Mesodermal cell (in vitro differentiated cells): Measurements from ENCODE around the gene UNCX.

Source experiments
- H3K27ac ChIP-seq: 2 replicates; pipeline ENCODE4 v1.7.0; 2013; ENCODE audit warnings: mild to moderate bottlenecking, low read depth, low read length, moderate library complexity; ENCODE audit not compliant: severe bottlenecking
- H3K36me3 ChIP-seq: 2 replicates; pipeline ENCODE4 v1.7.1; 2013; ENCODE audit warnings: mild to moderate bottlenecking, low read length, moderate library complexity; ENCODE audit not compliant: control insufficient read depth, insufficient read depth
- H3K4me1 ChIP-seq: one replicate; pipeline ENCODE4 v1.7.1; 2013; ENCODE audit warnings: mild to moderate bottlenecking, low read length; ENCODE audit not compliant: insufficient read depth, control insufficient read depth, poor library complexity, severe bottlenecking
- H3K4me3 ChIP-seq: 2 replicates; pipeline ENCODE4 v1.7.0; 2013; ENCODE audit warnings: low read length, control low read depth, mild to moderate bottlenecking; ENCODE audit not compliant: insufficient read depth, poor library complexity, severe bottlenecking; ENCODE audit errors: extremely low read depth
- H3K9me3 ChIP-seq: 2 replicates; pipeline ENCODE4 v1.7.1; 2013; ENCODE audit warnings: mild to moderate bottlenecking, low read length, moderate library complexity; ENCODE audit not compliant: control insufficient read depth
- WGBS, 2 experiments: methylation state at CpG; one replicate each; pipeline ENCODE4 v1.1.5; 2013; ENCODE audit warnings: missing lambda C conversion rate in 2 of 2; ENCODE audit not compliant: insufficient coverage in 2 of 2; 5-methylcytosine and 5-hydroxymethylcytosine counted together

UNCX gene

DNA sequence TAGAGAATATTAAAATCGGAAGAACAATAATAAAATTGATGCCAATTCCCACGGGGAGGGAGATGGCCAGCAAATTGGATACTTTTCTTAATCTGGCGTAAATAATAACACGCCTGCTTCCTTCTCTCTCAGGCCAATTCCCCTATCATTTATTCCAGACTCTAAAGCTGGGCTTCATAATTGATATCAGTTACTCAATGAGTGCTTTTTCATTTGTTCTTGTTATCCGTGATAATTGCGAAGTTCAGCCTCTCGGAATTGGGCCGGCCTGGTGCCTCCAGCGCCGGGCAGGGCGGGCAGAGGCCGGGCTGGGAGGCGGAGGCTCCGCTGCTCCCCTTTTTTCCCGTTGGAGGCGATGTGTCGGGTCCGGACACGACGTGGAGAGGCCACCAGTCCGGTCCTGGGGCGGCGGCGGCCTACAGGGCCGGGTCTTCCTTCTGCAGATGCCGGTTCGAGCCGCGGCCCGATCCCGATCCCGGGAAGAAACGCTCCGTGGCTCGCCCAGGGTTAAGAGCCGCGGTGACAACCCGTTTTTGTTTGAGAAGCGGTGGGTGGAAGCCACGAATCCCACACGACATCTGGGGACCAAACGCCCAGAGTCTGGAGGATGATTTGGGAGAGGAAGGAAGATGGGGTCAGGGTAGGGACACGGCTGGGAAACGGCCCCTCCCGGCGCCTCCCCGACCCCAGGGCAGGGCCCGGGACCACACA lies 13.6 kb downstream of the UNCX start:
- Histone ChIP-seq H3K36me3 (no peaks in the 10 kb centered on the region), H3K9me3 (no peaks in the 10 kb centered on the region), H3K4me3 (no peak overlapping the region), H3K27ac (no peak overlapping the region), H3K4me1 (peaks cover 5% of the 10 kb centered on the region)
- WGBS, 2 experiments: 4 to 9% methylated on average over 31 to 39 of the region's 48 CpGs

DNA sequence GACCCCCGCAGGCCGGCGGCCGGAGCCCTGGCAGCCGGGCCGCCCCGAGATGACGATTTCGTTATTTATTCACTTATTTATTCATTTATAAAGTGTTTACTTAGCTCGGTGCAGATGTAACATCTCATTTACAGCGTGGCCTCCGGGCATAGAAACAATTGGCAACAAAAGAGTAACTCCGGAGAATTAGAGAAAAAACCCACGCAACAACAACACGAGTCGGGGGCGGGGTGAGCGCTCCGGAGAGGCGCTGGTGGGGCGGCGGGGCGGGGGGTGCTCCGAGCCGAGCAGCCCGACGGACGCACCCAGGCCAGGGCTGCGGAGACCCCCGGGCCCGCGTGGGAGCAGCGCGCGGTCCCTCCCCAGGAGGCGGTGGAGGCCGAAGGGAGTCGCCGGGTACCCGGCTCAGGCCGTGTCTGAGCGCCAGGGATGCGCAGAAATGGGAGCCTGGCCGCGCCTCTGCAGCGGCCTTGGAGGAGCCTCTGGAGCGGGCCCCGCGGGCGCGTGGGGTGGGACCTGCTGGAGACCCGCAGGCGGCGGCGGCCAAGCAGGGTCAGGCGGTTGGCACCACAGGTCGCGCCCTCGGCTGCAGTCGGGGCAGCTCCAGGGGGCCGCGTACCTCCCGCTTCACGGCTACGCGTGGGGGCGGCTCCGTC lies 14.3 kb downstream of the UNCX start:
- WGBS, 2 experiments: 3 to 7% methylated on average over 45 to 52 of the region's 68 CpGs
- Histone ChIP-seq H3K4me1 (peaks cover 5% of the 10 kb centered on the region), H3K9me3 (no peaks in the 10 kb centered on the region), H3K4me3 (no peak overlapping the region), H3K27ac (no peak overlapping the region), H3K36me3 (no peaks in the 10 kb centered on the region)

DNA sequence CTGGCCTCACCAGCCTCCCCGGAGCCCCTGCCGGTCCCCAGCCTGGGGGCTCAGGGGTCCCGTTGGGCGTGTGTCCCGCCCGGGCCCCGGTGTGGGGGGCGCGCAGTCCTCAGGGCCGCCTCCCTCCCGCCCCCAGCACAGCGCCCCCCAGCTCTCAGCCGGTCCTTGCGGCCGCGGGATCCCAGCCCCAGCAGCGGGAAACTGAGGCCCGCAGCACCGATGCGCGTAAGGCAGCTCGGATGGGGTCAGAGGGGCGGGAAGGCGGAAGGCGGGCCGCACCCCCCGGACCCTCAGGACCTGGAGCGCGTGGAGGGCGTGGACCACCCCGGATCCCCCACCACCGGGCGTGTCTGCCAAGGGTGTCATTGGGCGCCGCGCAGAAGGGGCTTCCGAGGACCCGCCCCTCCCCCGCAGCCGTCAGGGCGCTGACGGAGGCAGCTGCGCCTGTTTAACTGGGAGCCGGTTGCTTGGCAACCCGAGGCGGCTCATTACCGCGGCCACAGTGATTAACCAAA lies 14.9 kb downstream of the UNCX start:
- no peak overlapping the region for H3K4me3 ChIP-seq

DNA sequence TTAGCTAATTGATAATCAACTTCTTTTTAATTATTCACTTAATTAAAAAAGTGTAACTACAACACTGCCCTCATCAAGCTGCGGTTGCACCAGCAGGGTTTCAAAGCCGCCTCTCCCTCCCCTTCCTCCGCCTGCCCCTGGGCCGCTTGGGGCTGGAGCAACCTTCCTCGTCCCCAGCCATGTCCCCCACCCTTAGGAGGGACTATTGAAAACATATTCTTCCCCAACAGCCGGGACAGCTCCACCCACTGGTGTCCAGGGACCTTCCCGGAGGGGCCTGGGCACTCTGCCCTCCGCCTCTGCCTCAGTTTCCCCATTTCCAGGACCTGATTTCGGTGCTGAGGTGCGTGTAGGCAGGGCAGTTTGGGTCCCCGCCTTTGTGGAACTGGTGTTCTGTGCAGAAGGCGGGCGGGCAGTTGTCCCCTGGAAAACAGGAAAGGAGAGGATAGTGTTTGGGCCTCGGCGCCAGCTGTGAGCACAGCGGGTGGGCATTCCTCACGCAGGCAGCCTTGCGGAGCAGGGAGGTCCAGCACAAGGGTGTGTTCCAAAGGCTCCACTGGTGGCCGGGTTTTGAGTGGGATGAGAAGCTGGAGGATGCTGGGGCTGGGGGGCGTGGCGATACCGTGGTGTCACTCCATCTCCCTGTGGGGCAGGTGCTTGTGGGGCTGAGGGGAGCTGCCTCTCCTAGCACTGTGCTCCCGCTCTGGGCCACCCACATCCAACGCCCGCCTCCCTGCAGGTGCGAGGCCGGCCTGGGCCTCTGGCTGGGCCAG lies 15.7 kb downstream of the UNCX start:
- Histone ChIP-seq H3K27ac (no peak overlapping the region), H3K4me3 (no peak overlapping the region), H3K9me3 (no peaks in the 10 kb centered on the region), H3K4me1 (peaks cover 5% of the 10 kb centered on the region), H3K36me3 (no peaks in the 10 kb centered on the region)
- WGBS, 2 experiments: 7 to 8% methylated on average over 21 of the region's 27 CpGs

More for the DNA sequence above, 14.9 kb downstream of the UNCX start:
- WGBS, 2 experiments: 5 to 12% methylated on average over 22 to 34 of the region's 48 CpGs
- no peak overlapping the region for H3K27ac ChIP-seq
- no peaks in the 10 kb centered on the region for H3K9me3 ChIP-seq
- peaks cover 5% of the 10 kb centered on the region for H3K4me1 ChIP-seq
- H3K36me3 ChIP-seq: no peaks in the 10 kb centered on the region

DNA sequence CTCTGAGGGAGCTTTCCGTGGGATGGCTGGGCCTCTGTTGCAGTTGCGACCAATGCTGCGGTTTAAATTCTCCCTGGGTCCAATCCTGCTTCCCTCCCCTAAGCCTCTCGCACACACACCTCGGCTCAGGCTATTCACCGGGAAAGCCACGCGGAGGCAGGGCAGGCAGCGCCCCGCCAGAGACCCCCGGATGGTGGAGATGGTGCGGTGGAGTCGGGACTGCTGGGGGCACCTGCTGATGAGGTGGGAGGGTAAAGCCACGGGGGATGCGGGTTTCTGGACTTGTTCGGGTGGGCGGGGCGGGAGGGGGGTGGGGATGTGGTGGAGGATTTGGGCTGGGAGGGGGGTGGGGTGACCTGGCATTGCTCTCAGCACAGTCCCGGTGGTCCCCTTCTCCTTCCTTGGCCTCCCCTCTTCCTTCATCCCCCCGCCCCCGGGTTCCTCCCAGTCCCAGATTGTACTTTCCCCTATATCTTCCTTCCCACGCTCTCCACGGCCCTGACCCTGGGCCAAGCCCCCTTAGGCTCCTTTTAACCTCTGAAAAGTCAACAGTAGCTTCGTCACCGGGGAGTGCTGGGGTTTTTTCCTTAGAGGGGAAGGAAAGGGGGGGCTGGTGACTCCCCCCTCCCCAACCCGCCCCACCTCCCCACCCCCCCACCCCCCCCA lies 16.4 kb downstream of the UNCX start:
- Histone ChIP-seq H3K27ac (no peak overlapping the region), H3K36me3 (no peaks in the 10 kb centered on the region), H3K4me3 (no peak overlapping the region), H3K4me1 (peaks cover 5% of the 10 kb centered on the region), H3K9me3 (no peaks in the 10 kb centered on the region)
- WGBS, 2 experiments: 10% methylated on average over 11 of the region's 26 CpGs; no CpG with 5 or more reads in 1 of the 2 experiments

DNA sequence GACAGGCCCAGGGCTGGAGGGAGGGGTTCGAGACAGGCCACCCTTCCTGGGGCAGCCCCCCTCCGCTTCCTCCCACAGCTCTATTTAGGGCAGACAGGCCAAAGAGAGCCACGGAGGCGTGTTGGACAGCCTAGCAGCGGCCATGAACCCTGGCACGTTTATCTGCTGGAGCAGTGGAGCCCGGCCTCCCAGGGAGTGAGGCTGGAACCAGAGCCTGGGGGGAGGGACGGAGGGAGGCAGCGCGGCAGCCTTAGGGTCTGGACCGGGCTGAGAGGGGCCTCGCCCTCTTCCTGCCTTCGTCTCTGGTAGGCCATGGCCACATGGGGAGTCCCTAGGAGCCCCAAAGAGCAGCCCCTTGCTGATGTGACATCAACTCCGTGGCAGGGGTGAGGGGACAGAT lies 17.1 kb downstream of the UNCX start:
- Histone ChIP-seq H3K36me3 (no peaks in the 10 kb centered on the region), H3K9me3 (no peaks in the 10 kb centered on the region), H3K4me3 (no peak overlapping the region), H3K4me1 (peaks cover 5% of the 10 kb centered on the region), H3K27ac (no peak overlapping the region)
- 18 to 22% methylated on average over 8 to 14 of the region's 14 CpGs for WGBS, 2 experiments

DNA sequence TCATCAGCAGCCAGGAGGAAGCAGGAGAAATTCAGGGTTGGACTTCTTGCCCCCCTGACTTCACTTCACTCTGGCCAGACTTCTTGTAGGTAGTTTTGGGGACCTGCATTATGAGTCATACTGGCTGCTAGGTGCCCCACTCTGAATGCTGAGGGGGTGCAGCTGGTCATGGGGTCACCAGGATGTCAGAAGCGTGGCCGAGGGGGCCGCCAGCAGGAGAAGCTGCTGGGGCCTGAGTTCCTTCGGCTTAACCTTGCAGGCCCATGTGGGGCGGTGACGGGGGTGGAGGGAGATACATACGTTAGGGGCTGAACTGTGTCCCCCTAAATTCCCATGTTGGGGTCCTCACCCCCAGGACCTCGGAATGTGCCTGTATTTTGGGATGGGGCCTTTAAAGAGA lies 18.2 kb downstream of the UNCX start:
- H3K4me1 ChIP-seq: peaks cover 5% of the 10 kb centered on the region
- WGBS, 2 experiments: 96% methylated on average over 4 to 7 of the region's 8 CpGs
- no peak overlapping the region for H3K27ac ChIP-seq
- no peaks in the 10 kb centered on the region for H3K9me3 ChIP-seq
- no peak overlapping the region for H3K4me3 ChIP-seq
- H3K36me3 ChIP-seq: no peaks in the 10 kb centered on the region

DNA sequence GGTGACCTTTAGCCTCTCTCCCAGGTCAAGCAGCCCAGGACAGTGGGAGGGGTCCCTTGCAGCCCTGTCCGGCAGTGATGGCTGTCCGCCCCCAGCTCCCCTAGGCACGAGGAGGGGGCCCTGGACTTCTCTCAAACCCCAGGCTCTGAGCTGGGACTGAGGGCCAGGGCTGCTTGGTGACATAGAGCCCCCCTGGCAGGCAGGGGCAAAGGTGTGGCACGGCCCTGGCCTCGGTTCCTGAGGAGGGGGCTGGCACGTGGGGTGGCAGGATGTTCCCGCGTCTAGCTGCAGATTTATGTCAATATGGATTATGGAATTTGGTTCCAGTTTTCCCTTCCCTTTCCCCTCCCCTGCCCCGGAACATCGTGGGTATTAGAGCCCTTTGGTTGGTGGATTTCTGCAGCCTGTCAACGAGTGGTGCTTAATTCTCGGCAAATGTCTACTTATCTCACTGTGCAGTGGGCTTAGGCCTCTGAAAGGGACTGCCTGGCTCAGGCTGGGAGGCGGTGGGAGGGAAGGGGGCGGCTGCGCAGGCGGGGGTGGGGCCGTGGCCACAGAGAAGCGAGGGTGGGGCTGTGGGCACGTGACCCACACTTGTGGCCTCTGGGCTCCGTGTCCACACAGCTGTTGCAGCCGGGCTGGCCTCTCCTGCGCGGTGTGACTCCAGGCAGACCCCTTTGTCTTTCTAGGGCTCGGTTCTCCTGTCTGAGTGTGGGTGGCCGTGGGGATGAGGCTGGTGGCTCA lies 19.3 kb downstream of the UNCX start:
- Histone ChIP-seq H3K9me3 (no peaks in the 10 kb centered on the region), H3K36me3 (no peaks in the 10 kb centered on the region), H3K4me3 (no peak overlapping the region), H3K4me1 (peaks cover 5% of the 10 kb centered on the region), H3K27ac (no peak overlapping the region)
- WGBS, 2 experiments: 68 to 70% methylated on average over 10 to 12 of the region's 25 CpGs

DNA sequence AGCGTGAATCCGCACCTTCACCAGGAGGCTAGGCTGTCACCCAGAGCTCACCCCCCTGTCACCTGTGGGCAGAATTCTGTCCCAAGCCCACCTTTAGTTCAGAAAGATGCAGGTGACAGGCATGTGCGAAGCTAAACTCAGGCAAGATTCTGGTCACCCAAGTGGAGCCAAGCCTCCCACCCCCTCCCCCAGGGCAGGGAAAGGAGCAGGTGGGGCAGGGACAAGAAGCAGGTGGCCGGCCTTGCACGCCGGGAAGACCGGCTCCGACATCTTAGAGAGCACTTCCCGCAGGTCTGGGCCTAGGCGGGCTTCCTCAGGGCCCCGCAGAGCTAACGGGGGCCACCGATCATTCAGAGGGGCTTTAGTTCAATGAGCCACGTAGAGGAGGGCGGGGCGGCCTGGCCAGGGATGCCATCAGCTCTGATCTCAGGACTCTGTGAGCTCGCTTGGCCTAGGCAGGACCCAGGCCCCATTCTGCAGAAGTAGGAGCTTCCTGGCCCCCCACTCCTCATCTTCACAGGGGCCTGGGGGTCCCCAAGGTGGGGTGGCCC lies 19.9 kb downstream of the UNCX start:
- H3K4me1 ChIP-seq: peaks cover 5% of the 10 kb centered on the region
- WGBS, 2 experiments: 80 to 84% methylated on average over 16 of the region's 17 CpGs
- no peak overlapping the region for H3K27ac ChIP-seq
- H3K4me3 ChIP-seq: no peak overlapping the region
- no peaks in the 10 kb centered on the region for H3K9me3 ChIP-seq
- H3K36me3 ChIP-seq: no peaks in the 10 kb centered on the region
